H1 (cell line): ENCODE measurements around the gene THADA. TPM values are rescaled to one million over a fixed set of nuclear protein-coding genes. Genes with fewer than 3 reads are reported as not detected.

Experiments
- CTCF ChIA-PET: fragments of 300-600 bp; sonication (Branson Sonifier 250); formaldehyde crosslinking; loops from one replicate; lab custom pipeline; 2021; ENCODE audit not compliant: partially characterized antibody; lab: Charles Lee
- POLR2A ChIA-PET: fragments of 300-600 bp; sonication (Branson Sonifier 250); formaldehyde crosslinking; loops from one replicate; lab custom pipeline; 2021; ENCODE audit warnings: inconsistent platforms; ENCODE audit not compliant: partially characterized antibody; lab: Charles Lee
- DNase-seq, 2 experiments: peaks; one replicate each; pipeline versions ENCODE4 v3.0.0 to v3.0.0-alpha.2; 2010 to 2022; ENCODE audit warnings: low spot score in 2 of 2, low read depth in 1 of 2, mixed read lengths in 1 of 2
- FAIRE-seq: peaks from 2 replicates; lab custom pipeline; 2011; peaks lifted over from hg19 to GRCh38; lab: Jason Lieb, UNC
- H2AFZ ChIP-seq: 2 replicates; pipeline ENCODE4 v1.8.1; 2012; ENCODE audit warnings: low read length, inconsistent platforms
- H2AK5ac ChIP-seq: 2 replicates; pipeline ENCODE4 v1.6.1; 2013; ENCODE audit warnings: low read depth, low read length
- H2BK120ac ChIP-seq: replicated peaks from 2 replicates; pipeline ENCODE3; 2013; ENCODE audit warnings: low read depth, low read length, inconsistent platforms
- H2BK12ac ChIP-seq: 2 replicates; pipeline ENCODE4 v1.6.1; 2013; ENCODE audit warnings: low read depth, low read length
- H2BK15ac ChIP-seq: 2 replicates; pipeline ENCODE4 v1.6.1; 2013; ENCODE audit warnings: low read length
- H2BK20ac ChIP-seq: 2 replicates; pipeline ENCODE4 v1.6.1; 2013; ENCODE audit warnings: low read length
- H2BK5ac ChIP-seq: 2 replicates; pipeline ENCODE4 v1.6.1; 2013; ENCODE audit warnings: low read depth, low read length
- H3K14ac ChIP-seq: 2 replicates; pipeline ENCODE4 v1.6.1; 2013; ENCODE audit warnings: inconsistent platforms; ENCODE audit not compliant: insufficient read length
- H3K18ac ChIP-seq: 2 replicates; pipeline ENCODE4 v1.6.1; 2013; ENCODE audit warnings: low read length; ENCODE audit errors: extremely low read depth
- H3K23ac ChIP-seq: 2 replicates; pipeline ENCODE4 v1.6.1; 2013; ENCODE audit warnings: inconsistent platforms; ENCODE audit not compliant: insufficient read length
- H3K23me2 ChIP-seq: 2 replicates; pipeline ENCODE4 v1.6.1; 2013; ENCODE audit warnings: low read depth, low read length
- H3K27ac ChIP-seq: 2 replicates; pipeline ENCODE4 v1.6.1; 2011; ENCODE audit warnings: low read depth, low read length, inconsistent platforms
- H3K27me3 ChIP-seq, 4 experiments: replicated peaks in 1 of 4; 1 replicate in 1 of 4; 2 replicates in 3 of 4; pipeline versions ENCODE4 v1.6.1 to v1.8.1; 2011 to 2013; ENCODE audit warnings: low read length in 3 of 4, mild to moderate bottlenecking in 3 of 4, inconsistent platforms in 2 of 4, mixed read lengths in 2 of 4, moderate library complexity in 1 of 4; ENCODE audit not compliant: control insufficient read depth in 3 of 4, insufficient read depth in 3 of 4; ENCODE audit errors: extremely low read depth in 1 of 4
- H3K36me3 ChIP-seq, 4 experiments: 2 replicates each; pipeline versions ENCODE4 v1.6.1 to v1.8.1; 2011 to 2013; ENCODE audit warnings: mild to moderate bottlenecking in 4 of 4, low read length in 3 of 4, moderate library complexity in 2 of 4, control low read depth in 1 of 4, inconsistent platforms in 1 of 4; ENCODE audit not compliant: insufficient read depth in 4 of 4, control insufficient read depth in 2 of 4
- H3K4ac ChIP-seq: replicated peaks from 2 replicates; pipeline ENCODE3; 2013; ENCODE audit warnings: low read length, low read depth, mixed read lengths, inconsistent platforms; ENCODE audit not compliant: insufficient read length
- H3K4me1 ChIP-seq, 4 experiments: replicated peaks in 1 of 4; 1 replicate in 1 of 4; 2 replicates in 3 of 4; pipeline versions ENCODE4 v1.6.1 to v1.8.1; 2011 to 2013; ENCODE audit warnings: low read length in 3 of 4, inconsistent platforms in 2 of 4, mixed read lengths in 1 of 4; ENCODE audit not compliant: insufficient read depth in 4 of 4, control insufficient read depth in 3 of 4
- H3K4me2 ChIP-seq, 2 experiments: 2 replicates each; pipeline versions ENCODE4 v1.6.1 to v1.8.1; 2011 to 2013; ENCODE audit warnings: low read depth in 2 of 2, low read length in 2 of 2, control low read depth in 1 of 2, inconsistent platforms in 1 of 2, mild to moderate bottlenecking in 1 of 2; ENCODE audit not compliant: insufficient read depth in 1 of 2
- H3K4me3 ChIP-seq, 4 experiments: fragments of 200-600, 300-600 bp in 1 of 4; sonication (generic), shearing (Covaris generic), sonication (Bioruptor Twin) in 1 of 4; 2 replicates each; pipeline versions ENCODE4 v1.5.1 to v1.8.1; 2011 to 2016; ENCODE audit warnings: low read length in 4 of 4, low read depth in 3 of 4, control low read depth in 2 of 4, inconsistent platforms in 2 of 4, mild to moderate bottlenecking in 2 of 4, mixed read lengths in 1 of 4, moderate library complexity in 1 of 4; ENCODE audit not compliant: insufficient read depth in 2 of 4; ENCODE audit errors: extremely low read depth in 1 of 4
- H3K56ac ChIP-seq: replicated peaks from 2 replicates; pipeline ENCODE3; 2013; ENCODE audit warnings: low read depth, mild to moderate bottlenecking, mixed read lengths, low read length, inconsistent platforms; ENCODE audit not compliant: insufficient read length
- H3K79me1 ChIP-seq: 2 replicates; pipeline ENCODE4 v1.6.1; 2013; ENCODE audit warnings: low read depth, low read length, control low read depth
- H3K79me2 ChIP-seq, 2 experiments: 2 replicates each; pipeline versions ENCODE4 v1.6.1 to v1.8.1; 2012 to 2013; ENCODE audit warnings: low read length in 2 of 2, mild to moderate bottlenecking in 2 of 2, inconsistent platforms in 1 of 2; ENCODE audit not compliant: insufficient read depth in 2 of 2, control insufficient read depth in 1 of 2
- H3K9ac ChIP-seq, 4 experiments: replicated peaks in 1 of 4; 1 replicate in 1 of 4; 2 replicates in 3 of 4; pipeline versions ENCODE4 v1.6.1 to v1.8.1; 2011 to 2013; ENCODE audit warnings: low read depth in 3 of 4, low read length in 3 of 4, control low read depth in 2 of 4, mild to moderate bottlenecking in 2 of 4, moderate library complexity in 2 of 4, inconsistent platforms in 1 of 4; ENCODE audit errors: extremely low read depth in 1 of 4
- H3K9me3 ChIP-seq, 2 experiments: 2 replicates each; pipeline versions ENCODE4 v1.6.1 to v1.8.1; 2012 to 2013; ENCODE audit warnings: mild to moderate bottlenecking in 2 of 2, moderate library complexity in 2 of 2, control low read depth in 1 of 2, inconsistent platforms in 1 of 2, low read depth in 1 of 2, low read length in 1 of 2, mixed read lengths in 1 of 2; ENCODE audit not compliant: insufficient read depth in 2 of 2
- H4K20me1 ChIP-seq, 2 experiments: replicated peaks in 1 of 2; 2 replicates each; pipeline versions ENCODE3 to v1.8.1; 2011 to 2013; ENCODE audit warnings: inconsistent platforms in 2 of 2, low read length in 2 of 2, mild to moderate bottlenecking in 1 of 2; ENCODE audit not compliant: insufficient read depth in 2 of 2, control insufficient read depth in 1 of 2
- H4K5ac ChIP-seq: 2 replicates; pipeline ENCODE4 v1.6.1; 2013; ENCODE audit warnings: low read length, low read depth, mixed read lengths, inconsistent platforms; ENCODE audit not compliant: insufficient read length
- H4K8ac ChIP-seq: 2 replicates; pipeline ENCODE4 v1.8.0; 2013; ENCODE audit warnings: mild to moderate bottlenecking, moderate library complexity, low read length, inconsistent platforms; ENCODE audit not compliant: insufficient read depth; ENCODE audit errors: extremely low read depth
- H4K91ac ChIP-seq: replicated peaks from 2 replicates; pipeline ENCODE3; 2013; ENCODE audit warnings: low read length, mixed read lengths, inconsistent platforms; ENCODE audit not compliant: insufficient read length
- CBX5 ChIP-seq: fragments of 300-800, 300-1000 bp; sonication (generic); IDR thresholded peaks from 2 replicates; pipeline ENCODE4 v1.7.1; 2016; ENCODE audit warnings: antibody characterized with exemption, low read length, low read depth
- CEBPB ChIP-seq: IDR thresholded peaks from 2 replicates; pipeline ENCODE4 v1.6.1; 2012; ENCODE audit warnings: low read depth, low read length
- CHD1 ChIP-seq: IDR thresholded peaks from 2 replicates; pipeline ENCODE4 v1.6.1; 2012; ENCODE audit warnings: low read depth, low read length, improper control_type of control experiment
- CHD2 ChIP-seq: IDR thresholded peaks from 2 replicates; pipeline ENCODE4 v1.6.1; 2012; ENCODE audit warnings: low read length, improper control_type of control experiment
- CTCF ChIP-seq, 3 experiments: IDR thresholded peaks; 1 replicate in 2 of 3; 2 replicates in 1 of 3; pipeline versions ENCODE4 v1.5.1 to v1.6.1; 2011; ENCODE audit warnings: low read length in 3 of 3, mild to moderate bottlenecking in 3 of 3, inconsistent platforms in 2 of 3, low read depth in 1 of 3, moderate library complexity in 1 of 3; ENCODE audit not compliant: insufficient read depth in 1 of 3; ENCODE audit errors: control extremely low read depth in 1 of 3
- FOSL1 ChIP-seq: IDR thresholded peaks from 2 replicates; pipeline ENCODE4 v1.6.1; 2011; ENCODE audit warnings: mild to moderate bottlenecking, low read depth, low read length, moderate library complexity; ENCODE audit not compliant: insufficient read depth
- HDAC2 ChIP-seq, 2 experiments: fragments of 300-600 bp in 1 of 2; sonication (generic) in 1 of 2; IDR thresholded peaks; 2 replicates each; pipeline ENCODE4 v1.6.1; 2011 to 2012; ENCODE audit warnings: low read depth in 2 of 2, low read length in 2 of 2, mild to moderate bottlenecking in 2 of 2, moderate library complexity in 2 of 2, borderline replicate concordance in 1 of 2, inconsistent platforms in 1 of 2
- KDM1A ChIP-seq: fragments of 200-600, 300-600 bp; sonication (generic); IDR thresholded peaks from 2 replicates; pipeline ENCODE4 v1.7.1; 2016; ENCODE audit warnings: mild to moderate bottlenecking, low read length, borderline replicate concordance
- KDM5A ChIP-seq: fragments of 200-600 bp; IDR thresholded peaks from 2 replicates; pipeline ENCODE4 v1.7.1; 2012; ENCODE audit warnings: mild to moderate bottlenecking, low read length, inconsistent platforms, mixed read lengths
- SRF ChIP-seq: IDR thresholded peaks from 2 replicates; pipeline ENCODE4 v1.6.1; 2011; ENCODE audit warnings: mild to moderate bottlenecking, low read depth, low read length, moderate library complexity
- TBP ChIP-seq: IDR thresholded peaks from 2 replicates; pipeline ENCODE4 v1.6.1; 2011; ENCODE audit warnings: low read depth, low read length, improper control_type of control experiment
- ZNF274 ChIP-seq: IDR thresholded peaks from 2 replicates; pipeline ENCODE4 v1.7.0; 2012; ENCODE audit warnings: low read length, borderline replicate concordance; ENCODE audit errors: extremely low read depth
- WGBS, 2 experiments: shearing (Covaris generic) in 1 of 2; methylation state at CpG; one replicate each; pipeline versions ENCODE4 v1.1.6 to v1.1.7; 2013 to 2015; ENCODE audit warnings: low lambda C conversion rate in 2 of 2, mixed read lengths in 2 of 2, inconsistent platforms in 1 of 2, low coverage in 1 of 2, missing lambda C conversion rate in 1 of 2; ENCODE audit not compliant: insufficient replicate concordance in 2 of 2, insufficient coverage in 1 of 2, insufficient read length in 1 of 2; ENCODE audit errors: extremely low coverage in 1 of 2, missing lambda C conversion rate in 1 of 2; 5-methylcytosine and 5-hydroxymethylcytosine counted together
- polyA plus RNA-seq, 7 experiments: library from polyadenylated mRNA; depleted of rRNA in 3 of 7; stranded (reverse) in 5 of 7; unstranded in 2 of 7; fragments of >200 nt in 5 of 7; fragments of 200-250 nt in 2 of 7; gene quantifications; 1 replicate in 5 of 7; 2 replicates in 1 of 7; 4 replicates in 1 of 7; pipeline versions ENCODE4 v1.2.1 to v1.2.3, GENCODE V29; 2011 to 2013; ENCODE audit warnings: missing spikeins in 2 of 7, mixed read lengths in 2 of 7
- total RNA-seq: library from RNA; stranded (reverse); fragmentation: NEBNext Ultra II Directional; extraction: Animal tissue kit (Norgen Biotek cat#: 25700); gene quantifications from 2 replicates; pipeline ENCODE4 v1.2.1, GENCODE V29; 2021

The THADA gene
- total and polyA plus RNA-seq, 2 of the 8 experiments (the other 6 are each of a cell fraction or from before 2014, with no cell fraction given), result 22.4 to 26.8 TPM

GRCh38 chr2:43262951-43263350 lies 332.9 kb downstream of the THADA start:
- ChIA-PET POLR2A (no interaction called here), CTCF (interaction anchor here (0.6 to 1.5 kb wide), 4 partner anchors 22 to 101 kb away, joined by 3 to 7 read pairs (median 5); no protein-coding TSS in a partner anchor)
- Histone ChIP-seq H2BK12ac (no peak overlapping the region), H3K27ac (no peak overlapping the region), H2BK120ac (no peak overlapping the region), H2AK5ac (no peak overlapping the region), H3K79me1 (no peaks in the 10 kb centered on the region), H3K4me1 (peaks cover 0 to 7% (median under 1%) of the 10 kb centered on the region in 4 experiments; a peak in 3 of 7 replicates), H3K23me2 (no peaks in the 10 kb centered on the region; the same call in 1 of the 2 replicates), H3K9ac (no peak overlapping the region), H2AFZ (no peak overlapping the region), H3K36me3 (no peaks in the 10 kb centered on the region), H4K91ac (no peak overlapping the region), H3K4ac (no peak overlapping the region), H3K14ac (no peak overlapping the region), H3K79me2 (no peaks in the 10 kb centered on the region), H3K23ac (no peak overlapping the region), H3K18ac (no peak overlapping the region), H3K56ac (no peak overlapping the region), H4K20me1 (no peaks in the 10 kb centered on the region), H4K8ac (no peak overlapping the region), H2BK20ac (no peak overlapping the region), H4K5ac (no peak overlapping the region), H3K4me2 (no peak overlapping the region), H3K27me3 (no peaks in the 10 kb centered on the region), H3K9me3 (no peaks in the 10 kb centered on the region), H2BK15ac (no peak overlapping the region), H2BK5ac (0 out of 2 replicates have a peak overlapping the region, but pooled peaks have one; percentile 38), H3K4me3 (no peak overlapping the region)
- DNase-seq, result no peak
- WGBS, 2 experiments, result 94% methylated on average over 6 of the region's 6 CpGs; no CpG with 5 or more reads in 1 of the 2 experiments
- FAIRE-seq, result no peak
- no peak for TF ChIP-seq SRF
- TF ChIP-seq KDM5A, result no peak
- no peak for TF ChIP-seq CHD1
- no peak for TF ChIP-seq ZNF274
- no peak for TF ChIP-seq HDAC2 (IDR thresholded peaks at IDR 0.05; ENCODE audit: borderline replicate concordance in 1 of 2, low read depth in 2 of 2, low read length in 2 of 2)
- no peak for TF ChIP-seq KDM1A
- TF ChIP-seq TBP, result no peak
- no peak for TF ChIP-seq CBX5
- no peak for TF ChIP-seq FOSL1
- TF ChIP-seq CHD2, result no peak
- no peak for TF ChIP-seq CTCF (IDR thresholded peaks at IDR 0.05; ENCODE audit: control extremely low read depth in 1 of 3, insufficient read depth in 1 of 3, low read depth in 1 of 3, low read length in 3 of 3)
- TF ChIP-seq CEBPB, result no peak
